NCI-H748 (cell line): ENCODE measurements around the gene CTCF.

Source experiments
- DNase-seq: peaks from one replicate; lab custom pipeline; 2025; ENCODE audit not compliant: unreplicated experiment; lab: John Stamatoyannopoulos, UW

Gene CTCF

DNA sequence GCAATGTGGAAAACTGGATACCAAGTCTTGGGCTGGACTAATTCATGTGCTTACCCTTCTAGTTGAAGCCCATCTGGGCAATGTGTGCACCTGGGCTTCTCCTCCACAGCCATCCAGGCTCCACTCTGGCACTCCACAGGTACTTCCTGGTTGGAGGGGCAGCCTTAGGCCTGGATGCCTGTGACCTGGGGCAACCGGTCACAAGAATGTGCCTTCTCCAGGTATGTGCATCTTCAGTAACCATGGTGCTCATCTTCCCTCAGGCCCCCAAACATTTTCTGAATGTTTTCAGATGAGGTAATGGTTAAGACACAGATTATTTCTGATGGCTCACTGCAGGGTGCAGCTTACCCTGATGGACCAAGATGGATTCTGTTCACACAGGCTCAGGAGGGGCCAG is 115.4 kb downstream of the CTCF start:
- no peak for DNase-seq

DNA sequence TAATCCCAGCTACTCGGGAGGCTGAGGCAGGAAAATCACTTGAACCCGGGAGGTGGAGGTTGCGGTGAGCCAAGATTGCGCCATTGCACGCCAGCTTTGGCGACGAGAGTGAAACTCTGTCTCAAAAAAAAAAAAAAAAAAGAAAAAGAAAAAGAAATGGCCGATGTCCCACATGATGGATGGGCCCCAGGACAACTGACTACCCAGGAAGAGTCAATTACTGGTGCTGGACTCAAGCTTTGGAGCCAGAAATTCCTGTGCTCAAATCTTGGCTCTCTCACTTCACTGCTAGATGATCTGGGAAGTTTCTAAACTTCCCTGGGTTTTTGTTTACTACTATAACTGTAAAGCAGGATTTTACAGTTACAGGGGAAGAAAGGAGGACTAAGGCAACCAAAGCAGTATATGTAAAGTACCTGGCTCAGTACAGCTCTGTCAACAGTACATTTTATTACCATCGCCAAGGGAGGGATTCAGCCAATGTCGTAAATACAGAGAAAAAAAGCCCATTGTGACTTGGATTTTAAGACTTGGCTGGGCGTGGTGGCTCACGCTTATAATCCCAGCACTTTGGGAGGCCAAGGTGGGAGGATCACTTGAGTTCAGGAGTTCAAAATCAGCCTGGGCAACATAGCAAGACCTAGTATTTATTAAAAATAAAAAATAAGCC is 116.2 kb downstream of the CTCF start:
- DNase-seq, result no peak

DNA sequence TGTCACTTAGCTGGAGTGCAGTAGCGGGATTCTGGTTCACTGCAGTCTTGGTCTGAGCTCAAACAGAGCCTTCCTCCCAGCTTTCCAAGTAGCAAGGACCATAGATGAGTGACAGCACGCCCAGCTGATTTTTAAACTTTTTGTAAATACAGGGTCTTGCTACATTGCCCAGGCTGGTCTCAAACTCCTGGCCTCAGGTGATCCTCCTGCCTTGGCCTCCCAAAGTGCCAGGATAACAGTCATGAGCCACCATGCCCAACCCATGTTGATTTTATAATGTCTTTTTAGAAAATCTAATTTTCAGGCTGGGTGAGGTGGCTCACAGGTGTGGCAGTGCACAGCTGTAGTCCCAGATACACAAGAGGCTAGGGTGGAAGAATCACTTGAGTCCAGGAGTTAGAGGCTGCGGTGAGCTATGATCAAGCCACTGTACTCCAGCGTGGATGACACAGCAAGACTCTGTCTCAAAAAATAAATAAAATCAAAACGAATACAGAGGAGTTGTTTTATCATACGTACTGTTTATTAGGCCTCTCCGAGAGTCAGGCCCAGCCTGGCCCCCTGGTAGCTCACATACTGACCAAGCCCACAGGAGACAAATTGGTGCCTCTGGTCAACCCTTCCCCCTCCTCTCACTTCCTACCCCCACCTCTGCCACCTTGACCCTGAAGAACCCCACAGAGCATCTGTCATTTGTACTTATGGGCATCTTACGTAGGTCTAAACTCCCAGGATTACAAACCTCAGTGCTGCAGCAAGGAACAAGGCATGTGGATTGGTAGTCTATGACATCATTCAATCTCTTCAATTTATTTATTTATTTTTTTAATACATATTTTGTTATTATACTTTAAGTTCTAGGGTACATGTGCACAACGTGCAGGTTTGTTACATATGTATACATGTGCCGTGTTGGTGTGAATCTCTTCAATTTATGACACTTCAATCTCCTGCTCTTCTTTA is 117.9 kb downstream of the CTCF start:
- no peak for DNase-seq

DNA sequence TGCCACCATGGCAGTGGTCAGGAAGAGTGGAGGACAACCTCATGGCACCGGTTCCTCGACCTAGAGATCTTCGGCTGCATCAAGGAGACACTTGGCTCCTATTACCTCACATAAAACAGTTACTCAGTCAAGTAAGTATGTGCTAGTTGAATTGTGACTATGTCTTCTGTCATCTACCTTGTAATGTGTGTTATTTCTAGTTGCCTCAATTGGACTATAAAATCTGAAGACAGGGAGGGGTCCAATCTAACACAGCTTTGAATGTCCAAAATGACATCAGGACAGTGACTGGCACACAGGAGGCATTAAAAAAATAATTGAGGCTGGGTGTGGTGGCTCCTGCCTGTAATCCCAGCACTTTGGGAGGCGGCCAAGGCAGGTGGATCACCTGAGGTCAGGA is 121.4 kb downstream of the CTCF start:
- DNase-seq, result no peak

DNA sequence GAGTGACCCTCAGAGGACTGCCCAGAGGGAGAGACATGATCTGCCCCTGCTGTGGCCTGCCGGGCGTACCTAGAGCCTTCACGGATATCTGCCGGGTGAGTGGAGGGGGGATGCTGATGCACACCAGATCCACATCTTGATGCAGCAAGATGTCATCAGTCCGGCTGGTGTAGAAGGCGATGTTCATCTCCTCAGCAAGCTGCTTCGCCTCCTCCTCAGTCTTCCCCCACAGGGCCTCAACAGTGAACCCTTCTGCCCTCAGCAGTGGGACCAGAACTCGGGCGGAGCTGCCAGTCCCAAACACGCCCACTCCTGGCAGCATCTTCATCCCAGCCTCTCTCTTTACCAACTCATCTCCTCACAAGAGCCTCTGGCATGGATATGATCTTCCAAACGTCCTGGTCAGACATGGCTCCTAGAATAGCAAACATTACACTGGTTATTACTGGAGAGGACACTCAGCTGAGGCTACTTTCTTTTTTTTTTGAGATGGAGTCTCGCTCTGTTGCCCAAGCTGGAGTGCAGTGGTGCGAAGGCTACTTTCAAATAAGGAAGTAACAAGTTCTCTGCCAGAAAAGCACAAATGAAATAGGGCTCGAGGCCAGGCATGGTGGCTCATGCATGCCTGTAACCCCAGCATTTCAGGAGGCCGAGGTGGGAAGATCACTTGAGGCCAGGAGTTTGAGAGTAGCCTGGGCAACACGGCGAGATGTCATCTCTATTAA is 123.2 kb downstream of the CTCF start:
- no peak for DNase-seq
